Keratinocyte (primary cell): ENCODE results near the gene IPMK.

ENCODE experiments used
- CTCF ChIP-seq, 3 experiments: IDR thresholded peaks in 1 of 3; conservative IDR thresholded peaks in 1 of 3; optimal IDR thresholded peaks in 1 of 3; 2 replicates in 2 of 3; 3 replicates in 1 of 3; pipeline versions ENCODE3 to v1.5.1; 2011; ENCODE audit warnings: low read length in 3 of 3, mild to moderate bottlenecking in 3 of 3, moderate library complexity in 2 of 3, control low read depth in 1 of 3, inconsistent platforms in 1 of 3; ENCODE audit not compliant: insufficient read depth in 2 of 3; ENCODE audit errors: extremely low read depth in 1 of 3
- EZH2 ChIP-seq: IDR thresholded peaks from one replicate; pipeline ENCODE4 v1.6.1; 2012; ENCODE audit warnings: inconsistent platforms, mild to moderate bottlenecking, low read length, moderate library complexity

GRCh38 chr10:58237014-58237834 lies 30.5 kb downstream of the IPMK start:
- TF ChIP-seq CTCF (optimal IDR thresholded peaks at IDR 0.05 in 1 of 3, IDR thresholded peaks at IDR 0.05 in 1 of 3, conservative IDR thresholded peaks at IDR 0.05 in 1 of 3; ENCODE audit: extremely low read depth in 1 of 3, insufficient read depth in 2 of 3, low read length in 3 of 3) (no peak), EZH2 (no peak)
